RWPE1 (cell line): Measurements from ENCODE around the gene TSPOAP1.

Experiments used
- CTCF ChIA-PET: fragments of 350-600 bp; sonication (Branson Sonifier 250); formaldehyde crosslinking; extraction: SDS; loops from one replicate; lab custom pipeline; 2021; lab: Yijun Ruan, JAX
- POLR2A ChIA-PET: fragments of 400-600 bp; formaldehyde crosslinking; extraction: SDS; loops from one replicate; lab custom pipeline; 2020; ENCODE audit warnings: antibody characterized with exemption; ENCODE audit not compliant: low non-redundant PET; lab: Yijun Ruan, JAX
- DNase-seq: peaks from one replicate; pipeline ENCODE4 v3.0.0; 2012; ENCODE audit warnings: low spot score
- H3K27ac ChIP-seq: fragments of 450-650 bp; 2 replicates; pipeline ENCODE4 v1.5.1; 2017
- TF ChIP-seq, protein P1 (sequence below): fragments of 450-650 bp; conservative IDR thresholded peaks from 2 replicates; pipeline ENCODE4 v1.5.1; 2017; ENCODE audit warnings: low read depth, mild to moderate bottlenecking

TSPOAP1 gene

DNA sequence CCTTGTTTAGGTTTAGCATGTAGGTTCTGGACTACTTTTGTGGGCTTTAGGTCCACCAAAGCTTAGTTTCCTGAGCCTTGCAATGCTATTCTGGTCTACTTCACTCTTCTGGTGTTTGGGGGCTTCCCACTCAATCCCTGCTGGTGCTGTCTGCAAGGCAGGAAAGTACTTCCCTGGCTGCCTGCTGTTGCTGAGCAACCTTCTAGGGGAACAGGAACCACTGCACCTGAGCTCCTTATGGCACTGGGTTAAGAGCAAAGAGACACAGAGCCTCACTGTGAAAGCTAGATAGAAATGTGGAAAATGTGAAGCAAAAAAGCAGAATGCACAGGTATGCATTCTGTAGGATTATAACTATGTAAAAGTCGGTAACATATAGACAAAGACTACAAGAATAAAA, 64.8 kb downstream of the TSPOAP1 start:
- TF ChIP-seq, protein P1, sequence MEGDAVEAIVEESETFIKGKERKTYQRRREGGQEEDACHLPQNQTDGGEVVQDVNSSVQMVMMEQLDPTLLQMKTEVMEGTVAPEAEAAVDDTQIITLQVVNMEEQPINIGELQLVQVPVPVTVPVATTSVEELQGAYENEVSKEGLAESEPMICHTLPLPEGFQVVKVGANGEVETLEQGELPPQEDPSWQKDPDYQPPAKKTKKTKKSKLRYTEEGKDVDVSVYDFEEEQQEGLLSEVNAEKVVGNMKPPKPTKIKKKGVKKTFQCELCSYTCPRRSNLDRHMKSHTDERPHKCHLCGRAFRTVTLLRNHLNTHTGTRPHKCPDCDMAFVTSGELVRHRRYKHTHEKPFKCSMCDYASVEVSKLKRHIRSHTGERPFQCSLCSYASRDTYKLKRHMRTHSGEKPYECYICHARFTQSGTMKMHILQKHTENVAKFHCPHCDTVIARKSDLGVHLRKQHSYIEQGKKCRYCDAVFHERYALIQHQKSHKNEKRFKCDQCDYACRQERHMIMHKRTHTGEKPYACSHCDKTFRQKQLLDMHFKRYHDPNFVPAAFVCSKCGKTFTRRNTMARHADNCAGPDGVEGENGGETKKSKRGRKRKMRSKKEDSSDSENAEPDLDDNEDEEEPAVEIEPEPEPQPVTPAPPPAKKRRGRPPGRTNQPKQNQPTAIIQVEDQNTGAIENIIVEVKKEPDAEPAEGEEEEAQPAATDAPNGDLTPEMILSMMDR: no peak
- CTCF ChIA-PET: interaction anchor here (0.6 to 0.7 kb wide), 2 partner anchors 13 to 14 kb away, joined by 3 to 5 read pairs; no protein-coding TSS in a partner anchor
- POLR2A ChIA-PET: no interaction called here
- DNase-seq: no peak
- no peak overlapping the region for H3K27ac ChIP-seq

DNA sequence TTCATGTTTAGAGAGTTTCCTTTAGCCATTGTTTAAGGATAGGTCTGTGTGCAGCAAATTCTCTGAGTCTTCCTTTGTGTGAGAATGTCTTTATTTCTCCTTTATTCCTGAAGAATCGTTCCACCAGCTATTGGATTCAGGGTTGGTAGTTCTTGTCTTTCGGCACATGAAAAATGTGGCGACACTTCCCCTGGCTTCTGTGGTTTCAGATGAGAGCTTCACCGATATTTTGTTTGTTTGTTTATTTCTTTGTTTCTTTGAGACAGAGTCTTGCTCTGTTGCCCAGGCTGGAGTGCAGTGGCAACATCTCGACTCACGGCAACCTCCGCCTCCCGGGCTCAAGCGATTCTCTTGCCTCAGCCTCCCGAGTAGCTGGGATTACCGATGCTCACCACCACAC, 66.4 kb downstream of the TSPOAP1 start:
- DNase-seq: no peak
- ChIA-PET POLR2A (no interaction called here), CTCF (no interaction called here)
- H3K27ac ChIP-seq: no peak overlapping the region
- TF ChIP-seq, protein P1: no peak

DNA sequence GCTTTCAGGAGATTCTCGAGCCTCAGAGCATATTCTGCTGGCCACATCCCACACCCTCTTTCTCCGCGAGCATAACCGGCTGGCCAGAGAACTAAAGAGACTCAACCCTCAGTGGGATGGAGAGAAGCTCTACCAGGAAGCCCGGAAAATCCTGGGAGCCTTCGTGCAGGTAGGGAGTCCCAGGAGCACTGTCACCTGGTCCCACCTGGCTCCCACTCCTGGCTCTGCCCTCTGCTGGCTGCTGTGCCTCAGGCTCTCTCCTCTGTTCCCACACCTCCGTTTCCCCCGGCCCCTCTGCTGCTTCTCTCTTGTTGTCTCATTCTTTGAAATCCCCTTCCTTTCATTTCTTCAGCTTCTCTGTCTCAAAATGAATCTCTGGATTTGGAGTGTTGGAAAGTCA, 73.8 kb downstream of the TSPOAP1 start:
- no peak overlapping the region for H3K27ac ChIP-seq
- ChIA-PET CTCF (interaction anchor here (0.6 to 1.4 kb wide), 2 partner anchors 16 to 26 kb away, joined by 3 read pairs; partner anchors contain the start of gene MPO), POLR2A (no interaction called here)
- TF ChIP-seq, protein P1: no peak
- DNase-seq: no peak

DNA sequence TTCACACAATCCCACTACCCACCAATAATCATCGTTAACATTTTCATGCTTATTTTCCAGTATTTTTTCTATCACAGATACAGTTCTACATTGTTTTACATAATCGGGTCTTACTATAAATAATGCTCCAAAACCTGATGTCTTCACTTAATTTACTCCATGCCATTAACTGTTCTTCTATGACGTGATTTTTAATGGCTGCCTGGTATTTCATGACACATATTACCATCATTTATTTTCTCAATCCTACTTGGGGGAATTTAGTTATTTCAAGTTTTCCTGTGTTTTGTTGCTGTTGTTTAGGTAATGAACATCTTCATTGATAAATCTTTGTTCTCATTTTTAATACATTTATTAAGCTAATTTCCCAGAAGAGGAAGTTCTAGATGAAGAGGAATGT, 75.5 kb downstream of the TSPOAP1 start:
- DNase-seq: no peak
- TF ChIP-seq, protein P1: no peak
- no peak overlapping the region for H3K27ac ChIP-seq
- ChIA-PET POLR2A (no interaction called here), CTCF (no interaction called here)

DNA sequence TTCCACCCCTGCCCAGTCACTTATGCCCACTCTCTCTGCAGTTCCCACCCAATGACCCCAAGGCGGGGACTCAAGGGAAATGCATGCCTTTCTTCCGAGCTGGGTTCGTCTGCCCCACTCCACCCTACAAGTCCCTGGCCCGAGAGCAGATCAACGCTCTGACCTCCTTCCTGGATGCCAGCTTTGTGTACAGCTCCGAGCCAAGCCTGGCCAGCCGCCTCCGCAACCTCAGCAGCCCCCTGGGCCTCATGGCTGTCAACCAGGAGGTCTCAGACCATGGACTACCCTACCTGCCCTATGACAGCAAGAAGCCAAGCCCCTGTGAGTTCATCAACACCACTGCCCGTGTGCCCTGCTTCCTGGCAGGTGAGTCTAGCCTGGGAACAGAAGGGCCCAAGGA, 76.5 kb downstream of the TSPOAP1 start:
- DNase-seq: no peak
- CTCF ChIA-PET: interaction anchor here (0.6 kb wide), 2 partner anchors 8 to 179 kb away, joined by 3 to 5 read pairs; no protein-coding TSS in a partner anchor
- H3K27ac ChIP-seq: no peak overlapping the region
- TF ChIP-seq, protein P1: no peak
- POLR2A ChIA-PET: no interaction called here
